GM18505 (cell line): ENCODE data around the gene CCSER1.
"Not testable (repeated sequence)": the region's sequence is repeated elsewhere in the genome, so short reads cannot be mapped to it uniquely, and the experiment has no call there.

Source experiments
- ATAC-seq: cut with Tn5 transposase; IDR thresholded peaks from one replicate; pipeline ENCODE4 v1.9.1; 2021; ENCODE audit not compliant: unreplicated experiment
- POLR2A ChIP-seq: IDR thresholded peaks from 4 replicates; pipeline ENCODE4 v1.6.1; 2011; ENCODE audit warnings: borderline replicate concordance; ENCODE audit not compliant: insufficient read depth, insufficient read length; ENCODE audit errors: extremely low read depth

CCSER1 gene

DNA sequence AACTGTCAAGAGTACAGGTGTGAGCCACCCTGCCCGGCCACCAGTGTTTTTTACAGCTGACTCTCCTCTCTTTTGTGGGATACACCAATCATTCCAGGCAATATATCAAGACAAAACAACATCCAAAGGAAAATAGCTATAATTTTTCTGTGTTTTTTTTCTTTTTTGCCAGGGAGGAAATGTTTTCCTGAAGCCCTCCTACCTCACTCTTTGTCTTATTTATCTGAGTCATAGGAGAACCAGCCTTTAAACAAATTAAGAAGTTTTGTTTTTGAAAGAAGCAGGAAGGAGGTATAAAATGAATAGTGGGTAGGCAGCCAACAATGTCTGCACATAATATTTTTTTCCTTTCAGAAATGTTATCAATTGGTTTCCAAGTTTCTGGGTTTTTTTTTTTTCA is 493.9 kb downstream of the CCSER1 start:
- TF ChIP-seq POLR2A, result no peak
- ATAC-seq, result no peak

DNA sequence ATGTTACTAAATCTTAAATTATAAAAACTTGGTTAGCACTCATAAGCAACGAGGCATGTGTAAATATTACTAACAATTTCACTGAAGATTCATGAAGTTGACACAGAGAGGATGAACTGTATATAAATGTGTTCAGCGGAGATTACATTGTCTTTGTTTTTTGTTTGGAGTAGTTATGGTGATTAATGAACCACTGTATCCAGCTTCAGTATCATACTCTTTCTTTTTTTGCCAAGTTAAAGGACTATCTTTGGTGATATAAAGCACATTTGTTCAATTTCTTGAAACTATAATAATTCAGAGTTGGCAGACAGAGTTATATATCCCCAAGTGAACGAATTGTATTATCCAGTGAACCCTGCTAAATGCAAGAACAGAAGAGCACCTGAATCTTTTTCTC is 497.6 kb downstream of the CCSER1 start:
- no peak for TF ChIP-seq POLR2A
- no peak for ATAC-seq

DNA sequence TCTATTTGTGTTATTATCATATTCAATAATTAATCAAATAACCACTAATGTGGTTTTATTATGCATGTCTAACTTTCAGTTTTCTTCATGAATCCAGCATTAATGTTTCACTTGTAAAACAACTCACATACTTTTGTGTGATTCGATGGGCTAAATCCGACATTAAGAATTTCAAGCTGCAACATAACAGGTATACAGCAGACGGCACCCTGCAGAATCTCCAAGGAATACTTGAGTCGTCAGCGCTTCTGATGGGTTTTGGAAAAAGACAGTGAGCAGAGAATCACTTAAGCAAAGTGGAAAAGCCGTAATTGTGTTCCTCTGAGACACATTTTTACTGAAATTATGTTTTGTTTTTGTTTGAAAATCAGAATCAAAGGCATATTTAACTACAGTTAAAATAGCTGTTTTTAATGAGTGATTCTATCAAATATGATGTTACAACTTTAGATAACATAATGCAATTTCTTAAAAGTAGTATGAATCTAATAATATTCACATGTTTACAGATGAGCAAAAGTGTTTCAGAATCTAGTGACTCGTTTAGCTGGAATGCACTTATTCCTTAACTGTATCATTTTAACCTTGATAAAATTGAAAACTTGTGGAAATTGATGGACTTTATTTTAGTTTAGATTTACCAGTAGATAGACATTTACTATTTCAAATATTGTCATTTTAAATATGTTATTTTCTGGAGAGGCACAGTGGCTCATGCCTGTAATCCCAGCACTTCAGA is 514.8 kb downstream of the CCSER1 start:
- no peak for ATAC-seq
- no peak for TF ChIP-seq POLR2A

DNA sequence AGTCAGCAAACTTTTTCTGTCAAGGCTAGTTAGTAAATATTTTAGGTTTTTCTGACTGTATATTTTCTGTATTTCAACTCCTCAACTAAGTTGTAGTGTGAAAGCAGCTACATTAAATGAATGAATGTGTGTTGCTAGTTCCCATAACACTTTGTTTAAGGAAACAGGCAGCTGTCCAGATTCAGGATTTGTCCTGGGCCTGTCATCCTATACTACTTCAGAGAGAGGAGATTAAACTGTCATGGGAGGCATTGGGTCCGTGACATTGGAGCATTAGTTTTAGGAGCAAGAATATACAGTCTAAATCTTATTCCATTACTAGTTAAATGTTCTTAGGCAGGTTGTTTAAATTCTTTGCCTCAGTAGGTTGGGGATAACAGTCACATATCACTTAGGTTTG is 516.0 kb downstream of the CCSER1 start:
- TF ChIP-seq POLR2A, result no peak
- no peak for ATAC-seq

DNA sequence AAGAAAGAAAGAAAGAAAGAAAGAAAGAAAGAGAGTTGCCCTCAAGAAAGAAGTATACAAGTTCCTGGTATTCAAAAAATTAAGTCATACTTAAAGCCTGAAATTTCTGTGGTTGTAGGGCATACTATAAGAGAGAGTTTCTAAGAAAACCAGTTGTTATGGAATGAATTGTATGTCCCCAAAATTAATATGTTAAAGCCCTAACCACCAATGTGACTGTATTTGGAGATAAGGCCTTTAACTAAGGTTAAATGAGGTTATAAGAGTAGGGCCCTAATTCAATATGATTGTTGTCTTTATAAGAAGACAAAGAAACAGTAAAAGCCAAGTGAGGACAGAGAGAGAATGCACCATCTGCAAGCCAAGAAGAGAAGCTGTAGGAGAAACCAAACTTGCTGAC is 521.1 kb downstream of the CCSER1 start:
- ATAC-seq, result no peak
- TF ChIP-seq POLR2A, result no peak

DNA sequence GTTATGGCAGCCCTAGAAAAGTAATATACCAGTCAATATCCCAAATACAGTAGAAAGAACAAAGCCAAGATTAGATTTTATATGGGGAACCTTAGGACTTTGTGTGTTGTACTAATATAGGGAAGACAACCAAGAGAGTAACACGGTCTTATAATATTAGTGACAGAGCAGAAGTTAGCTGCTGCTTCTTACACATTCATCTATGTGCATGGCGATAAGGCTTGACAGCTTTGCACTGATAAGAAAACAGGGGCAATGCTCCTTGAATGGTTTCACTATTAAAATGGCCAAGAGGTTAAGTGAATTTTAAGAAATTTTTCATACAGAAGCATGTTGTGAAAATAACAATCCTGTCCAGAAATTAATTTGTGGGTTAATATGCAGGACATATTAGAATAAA is 521.6 kb downstream of the CCSER1 start:
- no peak for ATAC-seq
- no peak for TF ChIP-seq POLR2A

DNA sequence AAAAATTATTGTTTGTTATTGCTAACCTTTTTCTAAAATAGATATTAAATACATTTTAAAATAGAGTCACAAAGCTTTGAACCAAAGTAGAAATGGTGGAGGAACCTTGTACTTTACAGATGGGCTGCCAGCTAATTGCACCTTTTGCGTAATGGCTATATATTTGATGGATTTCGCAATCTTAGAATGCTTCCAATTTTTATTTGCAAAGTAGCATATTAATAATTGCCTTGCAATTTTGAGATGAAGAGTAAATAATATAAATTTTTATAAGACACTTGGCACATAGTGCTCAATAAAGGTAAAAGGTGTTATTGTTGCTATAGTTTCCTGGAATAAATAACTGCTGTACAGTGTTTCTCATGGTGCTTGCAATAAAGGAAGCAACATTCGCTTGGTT is 533.5 kb downstream of the CCSER1 start:
- no peak for ATAC-seq
- no peak for TF ChIP-seq POLR2A

DNA sequence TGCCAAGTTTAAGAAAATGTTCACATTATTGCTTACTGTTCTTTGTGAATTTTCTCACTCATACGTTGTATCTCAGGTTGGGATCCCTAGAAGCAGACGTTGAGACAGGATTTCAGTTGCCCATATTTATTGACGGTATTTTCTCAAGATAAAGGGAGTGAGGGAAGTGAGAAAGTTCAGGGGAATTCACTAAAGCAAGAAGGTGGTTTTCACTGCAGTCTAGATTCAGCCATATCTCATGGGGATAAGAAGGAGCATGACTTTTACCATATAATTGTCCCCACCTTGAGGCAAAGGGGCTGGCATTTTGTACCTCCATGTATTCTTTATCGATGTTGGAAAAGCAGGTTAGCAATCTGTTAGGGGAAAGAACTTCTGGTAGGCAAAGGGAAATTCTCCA is 543.0 kb downstream of the CCSER1 start:
- no peak for TF ChIP-seq POLR2A
- no peak for ATAC-seq

DNA sequence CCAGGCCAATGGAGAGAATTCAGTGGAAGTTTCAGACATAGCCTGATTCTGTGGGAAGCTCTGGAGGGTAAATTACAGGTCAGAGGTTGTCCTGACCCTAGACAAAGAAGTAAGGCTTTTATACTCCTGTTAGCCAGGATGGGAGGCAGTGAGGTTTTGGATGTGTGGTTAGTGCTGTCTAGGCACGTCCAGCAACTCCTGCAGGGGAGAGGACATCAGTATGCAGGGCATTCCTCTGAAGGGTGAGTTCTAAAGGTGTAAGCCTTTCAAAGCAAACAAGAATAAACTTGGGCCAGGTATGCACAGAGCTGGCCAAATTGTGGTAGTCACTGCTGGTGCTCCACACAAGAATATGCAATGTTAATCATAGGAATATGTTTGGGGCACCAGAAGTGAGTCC is 562.5 kb downstream of the CCSER1 start:
- ATAC-seq, result no peak
- TF ChIP-seq POLR2A, result no peak

DNA sequence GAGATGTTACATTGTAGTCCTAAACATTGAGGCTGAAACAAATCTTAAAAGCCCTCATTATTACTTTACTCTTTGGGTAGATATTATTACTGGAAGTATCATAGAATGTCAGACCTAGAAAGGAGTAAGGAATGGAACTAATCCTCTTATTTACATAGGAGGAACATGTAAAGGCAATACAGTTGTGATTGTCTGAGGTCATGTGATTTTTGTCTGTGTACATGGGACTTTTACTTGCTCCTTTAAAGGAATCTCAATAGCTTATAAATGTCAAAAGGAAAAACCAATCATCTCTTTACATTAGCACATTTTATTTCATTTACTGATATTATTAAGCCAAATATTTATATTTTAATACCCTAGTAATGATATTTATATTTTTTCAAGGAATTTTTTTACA is 568.2 kb downstream of the CCSER1 start:
- no peak for TF ChIP-seq POLR2A
- ATAC-seq, result no peak

DNA sequence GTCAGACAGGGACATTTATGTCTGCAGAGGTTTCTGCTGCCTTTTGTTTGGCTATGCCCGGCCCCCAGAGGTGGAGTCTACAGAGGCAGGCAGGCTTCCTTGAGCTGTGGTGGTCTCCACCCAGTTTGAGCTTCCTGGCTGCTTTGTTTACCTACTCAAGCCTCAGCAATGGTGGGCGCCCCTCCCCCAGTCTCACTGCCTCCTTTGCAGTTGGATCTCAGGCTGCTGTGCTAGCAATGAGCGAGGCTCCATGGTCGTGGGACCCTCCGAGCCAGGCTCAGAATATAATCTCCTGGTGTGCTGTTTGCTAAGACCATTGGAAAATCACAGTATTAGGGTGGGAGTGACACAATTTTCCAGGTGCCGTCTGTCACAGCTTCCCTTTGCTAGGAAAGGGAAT is 578.3 kb downstream of the CCSER1 start:
- not testable (repeated sequence) for ATAC-seq

DNA sequence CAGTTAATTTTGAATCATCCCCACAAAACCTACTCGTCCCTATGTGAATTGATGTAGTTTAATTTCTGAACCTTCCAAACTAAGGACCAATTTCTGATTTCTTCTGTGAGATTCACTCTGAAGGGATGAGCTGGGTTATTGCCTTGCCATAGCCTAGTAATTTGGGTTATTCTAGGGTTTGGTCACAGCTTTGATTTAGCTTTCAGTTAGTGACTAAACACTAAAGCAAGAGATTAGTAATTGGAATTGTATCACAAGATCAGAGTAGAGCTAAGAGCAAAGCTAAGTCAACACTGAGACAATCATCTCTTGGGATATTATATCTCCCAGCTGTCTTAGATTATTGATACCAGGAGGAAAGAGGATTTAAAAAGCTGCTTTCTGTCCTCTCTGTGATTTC is 588.0 kb downstream of the CCSER1 start:
- ATAC-seq, result no peak

DNA sequence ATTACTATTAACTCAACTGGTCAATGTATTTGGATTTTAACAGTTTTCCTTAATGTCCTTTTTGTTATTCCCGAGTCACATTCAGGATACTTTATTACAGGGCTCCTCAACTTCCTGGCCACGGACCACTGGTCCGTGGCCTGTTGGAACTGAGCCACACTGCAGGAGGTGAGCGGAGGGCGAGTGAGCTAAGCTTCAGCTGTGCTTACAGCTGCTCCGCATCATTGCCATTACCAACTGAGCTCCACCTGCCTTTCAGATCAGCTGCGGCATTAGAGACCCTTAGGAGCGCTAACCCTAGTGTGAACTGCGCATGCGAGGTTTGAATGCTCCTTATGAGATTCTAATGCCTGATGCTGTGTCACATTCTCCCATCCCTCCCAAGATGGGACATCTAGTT is 591.7 kb downstream of the CCSER1 start:
- no peak for TF ChIP-seq POLR2A
- no peak for ATAC-seq

More for the DNA sequence above, 588.0 kb downstream of the CCSER1 start:
- TF ChIP-seq POLR2A, result no peak

DNA sequence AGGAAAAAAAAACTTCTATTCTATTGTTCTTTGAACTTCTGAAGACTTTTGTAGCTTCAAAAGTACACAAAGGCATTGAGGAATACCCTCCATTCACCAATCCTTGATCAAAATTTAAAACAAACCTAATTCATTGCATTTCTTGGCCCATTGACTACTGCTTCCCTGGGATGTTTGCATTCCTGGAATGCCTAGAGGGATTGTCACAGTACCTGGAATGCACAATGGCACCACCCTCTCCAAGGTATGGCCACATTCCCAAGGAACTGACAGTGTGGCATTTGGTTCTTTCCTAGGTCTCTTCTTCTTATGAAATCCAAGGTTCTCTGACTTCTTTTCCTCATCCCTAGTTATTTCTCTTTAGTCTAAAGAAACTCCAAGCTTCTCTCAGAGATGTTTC is 600.7 kb downstream of the CCSER1 start:
- no peak for TF ChIP-seq POLR2A
- ATAC-seq, result no peak

DNA sequence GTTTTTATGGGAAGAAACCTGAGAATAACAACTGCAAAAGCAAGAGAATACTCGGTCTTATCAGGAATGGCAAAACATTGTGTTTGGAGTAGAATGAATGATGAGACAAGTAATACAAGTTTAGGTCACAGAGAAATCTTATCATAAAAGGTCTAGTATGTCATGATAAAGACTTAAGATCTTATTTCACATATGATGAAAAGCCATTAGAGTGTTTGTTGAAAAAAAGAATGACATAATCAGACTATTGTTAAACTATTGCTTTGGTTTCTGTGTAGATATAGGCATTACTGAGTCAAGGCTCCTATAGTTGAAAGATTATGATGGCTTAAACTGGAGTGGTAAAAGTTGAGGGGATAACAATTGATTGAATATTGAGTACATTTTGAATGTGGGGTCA is 603.6 kb downstream of the CCSER1 start:
- ATAC-seq, result no peak
- TF ChIP-seq POLR2A, result no peak
